K562 (cell line): ENCODE results near the gene SMAD7. TPM values are rescaled to one million over a fixed set of nuclear protein-coding genes. Genes with fewer than 3 reads are reported as not detected.

Experiments used
- ATAC-seq: fragments of 200-7000 bp; cut with Tn5 transposase; 3 replicates; pipeline ENCODE4 v1.9.1; 2020; ENCODE audit warnings: moderate library complexity
- BruUV-seq: library from RNA; stranded (reverse); fragments of 400-500 nt; replicated peaks from 2 replicates; lab custom pipeline; 2021; lab: Mats Ljungman, UMichigan
- CTCF ChIA-PET: fragments of 300-600 bp; formaldehyde crosslinking; extraction: SDS; loops from one replicate; lab custom pipeline; 2021; ENCODE audit warnings: low intra/inter-chr PET ratio; lab: Yijun Ruan, JAX
- POLR2A ChIA-PET: fragments of 300-600, 350-650 bp; sonication (Branson Sonifier 250); formaldehyde crosslinking; extraction: SDS; loops from one replicate; lab custom pipeline; 2021; ENCODE audit warnings: antibody characterized with exemption, inconsistent platforms; lab: Yijun Ruan, JAX
- DNase-seq, 4 experiments: peaks; one replicate each; pipeline versions ENCODE4 v3.0.0 to v3.0.0-alpha.2; 2011 to 2018; ENCODE audit warnings: low spot score in 3 of 4, mixed read lengths in 3 of 4; ENCODE audit errors: extremely low read depth in 1 of 4
- FAIRE-seq: peaks from 2 replicates; lab custom pipeline; 2011; peaks lifted over from hg19 to GRCh38; lab: Jason Lieb, UNC
- H2AFZ ChIP-seq: 2 replicates; pipeline ENCODE4 v1.6.0; 2011; ENCODE audit warnings: low read depth, low read length, control low read depth, inconsistent platforms
- H3K27ac ChIP-seq: fragments of 200-600 bp; 3 replicates; pipeline ENCODE4 v1.8.0; 2011; ENCODE audit warnings: low read depth, mild to moderate bottlenecking, control low read depth, inconsistent platforms, low read length, moderate library complexity, mixed read lengths; ENCODE audit errors: extremely low read depth
- H3K27me3 ChIP-seq, 2 experiments: fragments of 300-600 bp in 1 of 2; 2 replicates in 1 of 2; 3 replicates in 1 of 2; pipeline versions ENCODE4 v1.6.0 to v1.8.0; 2011; ENCODE audit warnings: inconsistent platforms in 2 of 2, low read length in 2 of 2, mild to moderate bottlenecking in 1 of 2, mixed read lengths in 1 of 2, moderate library complexity in 1 of 2; ENCODE audit not compliant: control insufficient read depth in 2 of 2, insufficient read depth in 2 of 2
- H3K36me3 ChIP-seq: fragments of 300-600 bp; 3 replicates; pipeline ENCODE4 v1.8.0; 2011; ENCODE audit warnings: mild to moderate bottlenecking, low read length, inconsistent platforms; ENCODE audit not compliant: control insufficient read depth, insufficient read depth
- H3K4me1 ChIP-seq, 2 experiments: fragments of 200-600 bp in 1 of 2; replicated peaks in 1 of 2; 2 replicates in 1 of 2; 3 replicates in 1 of 2; pipeline versions ENCODE4 v1.5.1 to v1.8.0; 2011; ENCODE audit warnings: inconsistent platforms in 2 of 2, low read length in 2 of 2, mild to moderate bottlenecking in 1 of 2, mixed read lengths in 1 of 2, moderate library complexity in 1 of 2; ENCODE audit not compliant: control insufficient read depth in 2 of 2, insufficient read depth in 2 of 2
- H3K4me2 ChIP-seq: 2 replicates; pipeline ENCODE4 v1.6.1; 2011; ENCODE audit warnings: low read length, control low read depth, inconsistent platforms, mixed read lengths; ENCODE audit not compliant: insufficient read depth
- H3K4me3 ChIP-seq: fragments of 200-600 bp; sonication (generic), shearing (Covaris generic); 2 replicates; pipeline ENCODE4 v1.5.1; 2016; ENCODE audit warnings: control low read depth, inconsistent platforms
- H3K79me2 ChIP-seq: fragments of 200-600 bp; 3 replicates; pipeline ENCODE4 v1.8.0; 2011; ENCODE audit warnings: low read length, inconsistent platforms; ENCODE audit not compliant: control insufficient read depth, insufficient read depth
- H3K9ac ChIP-seq, 2 experiments: 2 replicates each; pipeline versions ENCODE4 v1.6.0 to v1.6.1; 2011; ENCODE audit warnings: low read depth in 2 of 2, low read length in 2 of 2, control low read depth in 1 of 2, inconsistent platforms in 1 of 2, mild to moderate bottlenecking in 1 of 2, mixed read lengths in 1 of 2; ENCODE audit not compliant: insufficient read depth in 1 of 2
- H3K9me1 ChIP-seq: one replicate; pipeline ENCODE4 v1.6.0; 2011; ENCODE audit warnings: inconsistent platforms, mild to moderate bottlenecking, low read length, moderate library complexity; ENCODE audit not compliant: control insufficient read depth, insufficient read depth
- H3K9me3 ChIP-seq: replicated peaks from 2 replicates; pipeline ENCODE4 v1.5.1; 2011; ENCODE audit warnings: low read depth, low read length, inconsistent platforms; ENCODE audit not compliant: control insufficient read depth, insufficient read depth
- H4K20me1 ChIP-seq: replicated peaks from 2 replicates; pipeline ENCODE4 v1.6.1; 2011; ENCODE audit warnings: low read length, inconsistent platforms, mixed read lengths; ENCODE audit not compliant: control insufficient read depth, insufficient read depth
- BMI1 ChIP-seq: fragments of 150-350 bp; IDR thresholded peaks from 2 replicates; pipeline ENCODE4 v1.6.1; 2014; ENCODE audit warnings: low read length
- ILF3 ChIP-seq: fragments of 450-650 bp; IDR thresholded peaks from 2 replicates; pipeline ENCODE4 v1.6.1; 2018; ENCODE audit warnings: antibody characterized with exemption, mild to moderate bottlenecking, moderate library complexity, borderline replicate concordance
- IRF2 ChIP-seq: sonication (generic); formaldehyde crosslinking; IDR thresholded peaks from 2 replicates; pipeline ENCODE4 v1.8.1; 2022; ENCODE audit warnings: mild to moderate bottlenecking, missing genetic modification reagents
- KDM4B ChIP-seq, 2 experiments: fragments of 450-650 bp in 1 of 2; sonication (generic) in 1 of 2; IDR thresholded peaks; 2 replicates each; pipeline ENCODE4 v1.6.1; 2016 to 2017; ENCODE audit warnings: borderline replicate concordance in 2 of 2, antibody characterized with exemption in 1 of 2, low read depth in 1 of 2, mild to moderate bottlenecking in 1 of 2
- MBD1 ChIP-seq: fragments of 250-450 bp; sonication (Bioruptor Pico); IDR thresholded peaks from 2 replicates; pipeline ENCODE4 v1.8.0; 2022; ENCODE audit warnings: inconsistent platforms
- MCM7 ChIP-seq, 2 experiments: fragments of 450-650 bp; IDR thresholded peaks; 2 replicates each; pipeline ENCODE4 v1.6.1; 2016 to 2018
- MED1 ChIP-seq: sonication (generic); formaldehyde crosslinking; IDR thresholded peaks from 2 replicates; pipeline ENCODE4 v1.8.1; 2023; ENCODE audit warnings: missing genetic modification reagents, borderline replicate concordance
- MYC ChIP-seq, 2 experiments: fragments of 250-450 bp in 1 of 2; sonication (Bioruptor Pico) in 1 of 2; IDR thresholded peaks; 2 replicates each; pipeline versions ENCODE4 v1.5.1 to v1.6.1; 2012 to 2021; ENCODE audit warnings: low read depth in 2 of 2, borderline replicate concordance in 1 of 2, improper control_type of control experiment in 1 of 2, low read length in 1 of 2, mild to moderate bottlenecking in 1 of 2, moderate library complexity in 1 of 2
- POLR2H ChIP-seq: IDR thresholded peaks from 2 replicates; pipeline ENCODE4 v1.6.1; 2016; ENCODE audit warnings: missing genetic modification characterization, low read depth, mild to moderate bottlenecking, control low read depth, missing compliant biosample characterization, moderate library complexity
- SIN3B ChIP-seq: fragments of 450-650 bp; IDR thresholded peaks from 2 replicates; pipeline ENCODE4 v1.6.1; 2017; ENCODE audit warnings: low read depth, mild to moderate bottlenecking, moderate library complexity
- THAP12 ChIP-seq: fragments of 250-450 bp; sonication (Bioruptor Pico); IDR thresholded peaks from 2 replicates; pipeline ENCODE4 v1.9.0; 2021; ENCODE audit warnings: mild to moderate bottlenecking, inconsistent platforms
- TRIM24 ChIP-seq, 2 experiments: fragments of 450-650 bp; IDR thresholded peaks; 2 replicates each; pipeline ENCODE4 v1.6.1; 2016
- ZBTB2 ChIP-seq: fragments of 450-650 bp; IDR thresholded peaks from 2 replicates; pipeline ENCODE4 v1.6.1; 2016; ENCODE audit warnings: antibody characterized with exemption
- ZBTB43 ChIP-seq: sonication (generic); formaldehyde crosslinking; IDR thresholded peaks from 2 replicates; pipeline ENCODE4 v1.8.0; 2023; ENCODE audit warnings: mild to moderate bottlenecking, missing genetic modification reagents
- ZNF354B ChIP-seq: fragments of 250-450 bp; sonication (Bioruptor Pico); IDR thresholded peaks from 2 replicates; pipeline ENCODE4 v1.4.0; 2020
- WGBS: fragments of 100-300 bp; shearing (Covaris generic); methylation state at CpG from one replicate; pipeline ENCODE4 v1.1.6; 2016; ENCODE audit warnings: low coverage, mixed read lengths; ENCODE audit not compliant: insufficient coverage; ENCODE audit errors: missing lambda C conversion rate; 5-methylcytosine and 5-hydroxymethylcytosine counted together
- in situ Hi-C: fragments of 300-500 bp; cut with MboI; formaldehyde crosslinking; loops from 4 replicates; pipeline ENCODE4 v1.15.0; 2018; ENCODE audit warnings: inconsistent platforms, mixed read lengths
- intact Hi-C: fragments of 100-400 bp; cut with micrococcal nuclease; formaldehyde crosslinking; loops from 2 replicates; pipeline ENCODE4 v1.14.2; 2022
- polyA plus RNA-seq, 8 experiments: library from polyadenylated mRNA; depleted of rRNA in 4 of 8; stranded (reverse) in 5 of 8; unstranded in 3 of 8; fragments of >200 nt; fragmentation: Nextera tagmentation in 2 of 8; fragmentation: Illumina TruSeq in 1 of 8; extraction: Ambion mirVana in 2 of 8; extraction: Trizol in 1 of 8; gene quantifications; 2 replicates each; pipeline versions ENCODE4 v1.2.1 to v1.2.3, GENCODE V29; 2011 to 2014; ENCODE audit warnings: inconsistent platforms in 1 of 8, missing spikeins in 1 of 8
- total RNA-seq, 7 experiments: library from RNA; depleted of rRNA in 6 of 7; stranded (reverse); fragments of >200 nt in 6 of 7; fragmentation: Illumina TruSeq in 2 of 7; extraction: Trizol in 2 of 7; gene quantifications; 2 replicates each; pipeline versions ENCODE4 v1.2.1 to v1.2.3, GENCODE V29; 2011 to 2021; ENCODE audit warnings: low replicate concordance in 1 of 7

SMAD7 gene
- total and polyA plus RNA-seq, 9 of the 15 experiments (the other 6 are each of a cell fraction or from before 2014, with no cell fraction given), result 0.13 to 3.0 (median 1.6) TPM

GRCh38 chr18:48894799-48895346 is 55.9 kb downstream of the SMAD7 start:
- Histone ChIP-seq H3K9me1 (no peaks in the 10 kb centered on the region), H3K27ac (no peak overlapping the region), H3K4me3 (no peak overlapping the region), H3K79me2 (no peaks in the 10 kb centered on the region), H2AFZ (no peak overlapping the region), H3K27me3 (no peaks in the 10 kb centered on the region), H4K20me1 (0 out of 2 replicates have a peak, but pooled peaks cover 3% of the 10 kb centered on the region), H3K9me3 (no peaks in the 10 kb centered on the region), H3K36me3 (no peaks in the 10 kb centered on the region), H3K4me2 (no peak overlapping the region), H3K9ac (no peak overlapping the region), H3K4me1 (peaks cover 12 to 30% of the 10 kb centered on the region in 2 experiments)
- TF ChIP-seq KDM4B (IDR thresholded peaks at IDR 0.05; ENCODE audit: borderline replicate concordance in 2 of 2, low read depth in 1 of 2), result no peak
- TF ChIP-seq POLR2H (tag), result no peak
- TF ChIP-seq MCM7 (IDR thresholded peaks at IDR 0.05), result no peak
- no peak for TF ChIP-seq IRF2 (CRISPR knock-in tag)
- no peak for TF ChIP-seq TRIM24 (IDR thresholded peaks at IDR 0.05)
- no peak for TF ChIP-seq SIN3B
- TF ChIP-seq ZBTB43, result no peak
- no peak for TF ChIP-seq ZBTB2
- no peak for TF ChIP-seq ILF3
- no peak for TF ChIP-seq BMI1
- no peak for TF ChIP-seq MYC (IDR thresholded peaks at IDR 0.05; ENCODE audit: low read depth, low read length)
- TF ChIP-seq MYC (CRISPR knock-in tag; IDR thresholded peaks at IDR 0.05; ENCODE audit: borderline replicate concordance, low read depth), result no peak
- TF ChIP-seq MBD1 (CRISPR knock-in tag), result no peak
- TF ChIP-seq ZNF354B, result no peak
- TF ChIP-seq MED1 (CRISPR knock-in tag), result no peak
- no peak for TF ChIP-seq THAP12
- intact Hi-C loops (loop anchor here (10.0 kb wide), 1 partner anchor 110 kb away; no protein-coding TSS in a partner anchor), in situ Hi-C loops (no loop called here)
- no TSS peak for BruUV-seq
- POLR2A ChIA-PET, result interaction anchor here (0.6 kb wide), 1 partner anchor 30 kb away, joined by 3 read pairs; no protein-coding TSS in a partner anchor
- DNase-seq (no peak), ATAC-seq (no peak), FAIRE-seq (no peak)
- CTCF ChIA-PET, result no interaction called here
- 70% methylated on average over 5 of the region's 5 CpGs for WGBS
